HCT116 (cell line): ENCODE results near the gene DCTN1.

Experiments used
- CEBPB ChIP-seq: IDR thresholded peaks from 2 replicates; pipeline ENCODE4 v1.6.1; 2012; ENCODE audit warnings: low read depth
- EGR1 ChIP-seq: IDR thresholded peaks from 2 replicates; pipeline ENCODE4 v1.6.1; 2012; ENCODE audit warnings: low read depth
- EZH2 ChIP-seq: fragments of 200-600 bp; sonication (generic); IDR thresholded peaks from 2 replicates; pipeline ENCODE4 v1.6.1; 2017; ENCODE audit warnings: antibody characterized with exemption, mixed run types
- EZH2phosphoT487 ChIP-seq: fragments of 200-600 bp; IDR thresholded peaks from 2 replicates; pipeline ENCODE4 v1.6.1; 2018; ENCODE audit warnings: antibody characterized with exemption, borderline replicate concordance
- MAX ChIP-seq: IDR thresholded peaks from 2 replicates; pipeline ENCODE4 v1.6.1; 2012
- POLR2A ChIP-seq: IDR thresholded peaks from 2 replicates; pipeline ENCODE4 v1.7.0; 2011; ENCODE audit warnings: borderline replicate concordance; ENCODE audit not compliant: insufficient read depth, insufficient read length; ENCODE audit errors: extremely low read depth
- POLR2AphosphoS5 ChIP-seq: IDR thresholded peaks from 2 replicates; pipeline ENCODE4 v1.6.1; 2011; ENCODE audit warnings: mild to moderate bottlenecking, low read depth, low read length, moderate library complexity
- SIN3A ChIP-seq: IDR thresholded peaks from 2 replicates; pipeline ENCODE4 v1.6.1; 2012; ENCODE audit warnings: low read depth
- SP1 ChIP-seq: IDR thresholded peaks from 2 replicates; pipeline ENCODE4 v1.6.1; 2012; ENCODE audit warnings: low read depth
- TCF7L2 ChIP-seq: IDR thresholded peaks from 2 replicates; pipeline ENCODE4 v1.7.0; 2011; ENCODE audit warnings: borderline replicate concordance, inconsistent platforms; ENCODE audit not compliant: insufficient read depth, insufficient read length; ENCODE audit errors: extremely low read depth
- YY1 ChIP-seq: IDR thresholded peaks from 2 replicates; pipeline ENCODE4 v1.6.1; 2011; ENCODE audit warnings: low read length, low read depth, moderate library complexity, mild to moderate bottlenecking; ENCODE audit not compliant: insufficient replicate concordance; ENCODE audit errors: extremely low read depth
- ZBTB33 ChIP-seq: IDR thresholded peaks from 2 replicates; pipeline ENCODE4 v1.6.1; 2011; ENCODE audit warnings: mild to moderate bottlenecking, low read length, moderate library complexity; ENCODE audit not compliant: insufficient replicate concordance; ENCODE audit errors: extremely low read depth
- TF ChIP-seq, protein P1 (sequence below), 3 experiments: fragments of 200-600 bp in 1 of 3; sonication (generic) in 1 of 3; IDR thresholded peaks in 2 of 3; conservative IDR thresholded peaks in 1 of 3; 2 replicates each; pipeline ENCODE4 v1.5.1; 2012 to 2017; ENCODE audit warnings: low read depth in 2 of 3, low read length in 2 of 3, antibody characterized with exemption in 1 of 3, borderline replicate concordance in 1 of 3, control low read depth in 1 of 3, mild to moderate bottlenecking in 1 of 3, mixed read lengths in 1 of 3, mixed run types in 1 of 3, moderate library complexity in 1 of 3; ENCODE audit not compliant: insufficient read depth in 1 of 3
- TF ChIP-seq, protein P2 (sequence below): IDR thresholded peaks from 2 replicates; pipeline ENCODE4 v1.6.1; 2012

DNA sequence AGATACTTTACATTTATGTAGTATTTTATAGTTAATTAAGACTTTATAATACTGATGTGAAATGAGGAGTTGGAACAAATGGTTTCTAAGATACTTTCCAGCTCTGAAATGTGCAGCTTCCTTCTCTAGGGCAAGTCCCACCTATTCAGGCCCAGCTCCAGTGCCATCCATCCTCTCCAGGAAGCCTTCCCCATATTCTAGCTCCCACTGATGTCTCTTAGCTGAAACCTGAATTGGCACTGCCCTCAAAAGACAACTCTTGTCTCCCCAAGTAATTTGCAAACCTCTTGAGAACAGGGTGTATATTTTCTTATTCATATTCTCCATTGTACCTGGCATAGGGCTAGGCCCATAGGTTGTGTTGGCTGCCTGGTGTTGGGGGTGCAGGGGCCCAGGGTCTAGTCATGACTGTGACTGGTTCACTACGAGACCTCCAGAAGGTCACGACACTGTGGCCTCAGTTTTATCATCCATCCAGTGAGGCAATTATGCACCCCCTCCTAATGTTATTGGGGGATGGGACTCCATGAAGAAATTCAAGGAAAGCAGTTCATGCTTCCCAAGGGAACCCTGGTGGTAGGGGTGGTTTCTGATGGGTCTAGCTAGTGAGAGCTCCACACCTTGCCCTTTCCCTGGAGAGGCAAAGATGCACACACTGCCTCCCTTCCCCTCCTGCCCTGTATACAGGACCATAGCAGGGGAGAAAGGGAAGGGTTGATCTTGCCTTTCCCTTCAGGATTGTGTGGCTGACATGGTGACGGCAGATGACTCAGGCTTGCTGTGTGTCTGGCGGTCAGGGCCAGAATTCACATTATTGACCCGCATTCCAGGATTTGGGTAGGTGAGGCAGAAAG is 44.3 kb upstream of the DCTN1 start:
- no peak for TF ChIP-seq SIN3A
- TF ChIP-seq POLR2AphosphoS5, result no peak; the same call in 1 of the 2 replicates
- TF ChIP-seq, protein P1, sequence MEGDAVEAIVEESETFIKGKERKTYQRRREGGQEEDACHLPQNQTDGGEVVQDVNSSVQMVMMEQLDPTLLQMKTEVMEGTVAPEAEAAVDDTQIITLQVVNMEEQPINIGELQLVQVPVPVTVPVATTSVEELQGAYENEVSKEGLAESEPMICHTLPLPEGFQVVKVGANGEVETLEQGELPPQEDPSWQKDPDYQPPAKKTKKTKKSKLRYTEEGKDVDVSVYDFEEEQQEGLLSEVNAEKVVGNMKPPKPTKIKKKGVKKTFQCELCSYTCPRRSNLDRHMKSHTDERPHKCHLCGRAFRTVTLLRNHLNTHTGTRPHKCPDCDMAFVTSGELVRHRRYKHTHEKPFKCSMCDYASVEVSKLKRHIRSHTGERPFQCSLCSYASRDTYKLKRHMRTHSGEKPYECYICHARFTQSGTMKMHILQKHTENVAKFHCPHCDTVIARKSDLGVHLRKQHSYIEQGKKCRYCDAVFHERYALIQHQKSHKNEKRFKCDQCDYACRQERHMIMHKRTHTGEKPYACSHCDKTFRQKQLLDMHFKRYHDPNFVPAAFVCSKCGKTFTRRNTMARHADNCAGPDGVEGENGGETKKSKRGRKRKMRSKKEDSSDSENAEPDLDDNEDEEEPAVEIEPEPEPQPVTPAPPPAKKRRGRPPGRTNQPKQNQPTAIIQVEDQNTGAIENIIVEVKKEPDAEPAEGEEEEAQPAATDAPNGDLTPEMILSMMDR (IDR thresholded peaks at IDR 0.05 in 2 of 3, conservative IDR thresholded peaks at IDR 0.05 in 1 of 3; ENCODE audit: borderline replicate concordance in 1 of 3, insufficient read depth in 1 of 3, low read depth in 2 of 3, low read length in 2 of 3), result no peak
- no peak for TF ChIP-seq YY1
- no peak for TF ChIP-seq ZBTB33
- no peak for TF ChIP-seq EZH2phosphoT487
- no peak for TF ChIP-seq SP1
- TF ChIP-seq, protein P2, sequence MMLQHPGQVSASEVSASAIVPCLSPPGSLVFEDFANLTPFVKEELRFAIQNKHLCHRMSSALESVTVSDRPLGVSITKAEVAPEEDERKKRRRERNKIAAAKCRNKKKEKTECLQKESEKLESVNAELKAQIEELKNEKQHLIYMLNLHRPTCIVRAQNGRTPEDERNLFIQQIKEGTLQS, result no peak
- no peak for TF ChIP-seq EZH2
- TF ChIP-seq EGR1, result no peak
- no peak for TF ChIP-seq POLR2A
- no peak for TF ChIP-seq MAX
- TF ChIP-seq TCF7L2, result no peak
- TF ChIP-seq CEBPB, result no peak
